Astrocyte (in vitro differentiated cells and primary cell): ENCODE measurements around the gene MRGPRE.

Source experiments
- CTCF ChIP-seq: IDR thresholded peaks from 2 replicates; pipeline ENCODE4 v1.5.1; 2011; ENCODE audit warnings: low read depth, mild to moderate bottlenecking, inconsistent platforms, low read length, moderate library complexity; ENCODE audit not compliant: insufficient read depth
- EZH2 ChIP-seq: IDR thresholded peaks from 2 replicates; pipeline ENCODE4 v1.6.1; 2012; ENCODE audit warnings: mild to moderate bottlenecking, low read length, inconsistent platforms; ENCODE audit not compliant: insufficient read depth

GRCh38 chr11:3217818-3218482 is 14.3 kb downstream of the MRGPRE start:
- no peak for TF ChIP-seq CTCF
- no peak for TF ChIP-seq EZH2
